Uterus (tissue), 4 donors: ENCODE results near the gene ACP6. TPM values are rescaled to one million over a fixed set of nuclear protein-coding genes. Genes with fewer than 3 reads are reported as not detected.
"Not testable (repeated sequence)": the region's sequence is repeated elsewhere in the genome, so short reads cannot be mapped to it uniquely, and the experiment has no call there.

Source experiments
- DNase-seq, 2 donors: peaks; one replicate each; pipeline ENCODE4 v3.0.0-alpha.2; 2019 to 2020
- H3K27ac ChIP-seq, 2 donors: fragments of 200-600 bp; sonication (generic); 1 replicate in 1 of 2; 2 replicates in 1 of 2; pipeline ENCODE4 v1.5.1; 2016 to 2018
- H3K27me3 ChIP-seq, 2 donors: fragments of 200-600 bp; sonication (generic); one replicate each; pipeline ENCODE4 v1.5.1; 2018 to 2019; ENCODE audit warnings: control low read depth in 1 of 2
- H3K36me3 ChIP-seq, 2 donors: fragments of 200-600 bp; sonication (generic); one replicate each; pipeline ENCODE4 v1.5.1; 2019; ENCODE audit warnings: control low read depth in 1 of 2
- H3K4me1 ChIP-seq, 2 donors: fragments of 200-600 bp; sonication (generic); one replicate each; pipeline ENCODE4 v1.5.1; 2018 to 2019; ENCODE audit warnings: control low read depth in 1 of 2
- H3K4me3 ChIP-seq, 2 donors: fragments of 200-600 bp; sonication (generic); 1 replicate in 1 of 2; 2 replicates in 1 of 2; pipeline ENCODE4 v1.5.1; 2018 to 2019; ENCODE audit warnings: mild to moderate bottlenecking in 1 of 2
- H3K9me3 ChIP-seq, 2 donors: fragments of 200-600 bp; sonication (generic); one replicate each; pipeline ENCODE4 v1.5.1; 2019; ENCODE audit warnings: control low read depth in 1 of 2
- POLR2A ChIP-seq, 2 donors: fragments of 450-650 bp; IDR thresholded peaks; one replicate each; pipeline ENCODE4 v1.6.1; 2016; ENCODE audit warnings: antibody characterized with exemption in 2 of 2, mild to moderate bottlenecking in 1 of 2, moderate library complexity in 1 of 2
- intact Hi-C: fragments of 100-400 bp; cut with DNase I; formaldehyde crosslinking; loops from one replicate; pipeline ENCODE4 v1.15.1; 2023; ENCODE audit warnings: low total_unique reads
- total RNA-seq, 4 donors: library from RNA; depleted of rRNA in 3 of 4; stranded (reverse); fragments of >200 nt in 3 of 4; gene quantifications; one replicate each; pipeline versions ENCODE4 v1.1.0 to v1.2.4, GENCODE V29; 2014 to 2023
- TF ChIP-seq, protein P1 (sequence below), 4 experiments: fragments of 200-600 bp in 2 of 4; fragments of 450-650 bp in 2 of 4; sonication (generic) in 2 of 4; IDR thresholded peaks; one replicate each; pipeline ENCODE4 v1.5.1; 2016 to 2019; ENCODE audit warnings: antibody characterized with exemption in 4 of 4, mild to moderate bottlenecking in 2 of 4, moderate library complexity in 1 of 4
- donor health status: DM: yes; HTN: yes; CAD: no.

The ACP6 gene
- total RNA-seq, 4 donors from 2014 or later, result 3.6 to 29.3 (median 9.7) TPM

DNA sequence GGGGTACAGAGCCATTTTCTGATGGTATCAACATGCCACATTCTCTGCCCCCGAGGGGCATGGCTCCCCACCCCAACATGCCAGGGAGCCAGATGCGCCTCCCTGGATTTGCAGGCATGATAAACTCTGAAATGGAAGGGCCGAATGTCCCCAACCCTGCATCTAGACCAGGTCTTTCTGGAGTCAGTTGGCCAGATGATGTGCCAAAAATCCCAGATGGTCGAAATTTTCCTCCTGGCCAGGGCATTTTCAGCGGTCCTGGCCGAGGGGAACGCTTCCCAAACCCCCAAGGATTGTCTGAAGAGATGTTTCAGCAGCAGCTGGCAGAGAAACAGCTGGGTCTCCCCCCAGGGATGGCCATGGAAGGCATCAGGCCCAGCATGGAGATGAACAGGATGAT lies 50.6 kb downstream of the ACP6 start:
- Histone ChIP-seq H3K9me3 (no peaks in the 10 kb centered on the region), H3K4me1 (peaks cover 0 to 3% of the 10 kb centered on the region in 2 donors), H3K27me3 (no peaks in the 10 kb centered on the region), H3K36me3 (no peaks in the 10 kb centered on the region), H3K27ac (peak overlapping the region in 1 of 2 donors; percentile 68), H3K4me3 (no peak overlapping the region)
- intact Hi-C loops, result no loop called here
- TF ChIP-seq, protein P1, sequence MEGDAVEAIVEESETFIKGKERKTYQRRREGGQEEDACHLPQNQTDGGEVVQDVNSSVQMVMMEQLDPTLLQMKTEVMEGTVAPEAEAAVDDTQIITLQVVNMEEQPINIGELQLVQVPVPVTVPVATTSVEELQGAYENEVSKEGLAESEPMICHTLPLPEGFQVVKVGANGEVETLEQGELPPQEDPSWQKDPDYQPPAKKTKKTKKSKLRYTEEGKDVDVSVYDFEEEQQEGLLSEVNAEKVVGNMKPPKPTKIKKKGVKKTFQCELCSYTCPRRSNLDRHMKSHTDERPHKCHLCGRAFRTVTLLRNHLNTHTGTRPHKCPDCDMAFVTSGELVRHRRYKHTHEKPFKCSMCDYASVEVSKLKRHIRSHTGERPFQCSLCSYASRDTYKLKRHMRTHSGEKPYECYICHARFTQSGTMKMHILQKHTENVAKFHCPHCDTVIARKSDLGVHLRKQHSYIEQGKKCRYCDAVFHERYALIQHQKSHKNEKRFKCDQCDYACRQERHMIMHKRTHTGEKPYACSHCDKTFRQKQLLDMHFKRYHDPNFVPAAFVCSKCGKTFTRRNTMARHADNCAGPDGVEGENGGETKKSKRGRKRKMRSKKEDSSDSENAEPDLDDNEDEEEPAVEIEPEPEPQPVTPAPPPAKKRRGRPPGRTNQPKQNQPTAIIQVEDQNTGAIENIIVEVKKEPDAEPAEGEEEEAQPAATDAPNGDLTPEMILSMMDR (IDR thresholded peaks at IDR 0.05), result no peak
- no peak for TF ChIP-seq POLR2A (IDR thresholded peaks at IDR 0.05)
- no peak for DNase-seq

DNA sequence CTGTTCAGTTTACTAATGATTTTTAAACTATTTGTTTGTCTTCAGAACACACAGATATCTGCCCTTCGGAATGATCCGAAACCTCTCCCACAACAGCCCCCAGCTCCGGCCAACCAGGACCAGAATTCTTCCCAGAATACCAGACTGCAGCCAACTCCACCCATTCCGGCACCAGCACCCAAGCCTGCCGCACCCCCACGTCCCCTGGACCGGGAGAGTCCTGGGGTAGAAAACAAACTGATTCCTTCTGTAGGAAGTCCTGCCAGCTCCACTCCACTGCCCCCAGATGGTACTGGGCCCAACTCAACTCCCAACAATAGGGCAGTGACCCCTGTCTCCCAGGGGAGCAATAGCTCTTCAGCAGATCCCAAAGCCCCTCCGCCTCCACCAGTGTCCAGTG lies 51.6 kb downstream of the ACP6 start:
- peak in 1 of 2 donors; percentile 58 for DNase-seq
- H3K9me3 ChIP-seq, result no peaks in the 10 kb centered on the region
- no peaks in the 10 kb centered on the region for H3K27me3 ChIP-seq
- peak overlapping the region; percentile 61 to 68 for H3K27ac ChIP-seq
- peaks cover 0 to 3% of the 10 kb centered on the region in 2 donors for H3K4me1 ChIP-seq
- intact Hi-C loops, result no loop called here
- no peak for TF ChIP-seq POLR2A (IDR thresholded peaks at IDR 0.05)
- TF ChIP-seq, protein P1 (IDR thresholded peaks at IDR 0.05), result no peak
- no peak overlapping the region for H3K4me3 ChIP-seq
- no peaks in the 10 kb centered on the region for H3K36me3 ChIP-seq

DNA sequence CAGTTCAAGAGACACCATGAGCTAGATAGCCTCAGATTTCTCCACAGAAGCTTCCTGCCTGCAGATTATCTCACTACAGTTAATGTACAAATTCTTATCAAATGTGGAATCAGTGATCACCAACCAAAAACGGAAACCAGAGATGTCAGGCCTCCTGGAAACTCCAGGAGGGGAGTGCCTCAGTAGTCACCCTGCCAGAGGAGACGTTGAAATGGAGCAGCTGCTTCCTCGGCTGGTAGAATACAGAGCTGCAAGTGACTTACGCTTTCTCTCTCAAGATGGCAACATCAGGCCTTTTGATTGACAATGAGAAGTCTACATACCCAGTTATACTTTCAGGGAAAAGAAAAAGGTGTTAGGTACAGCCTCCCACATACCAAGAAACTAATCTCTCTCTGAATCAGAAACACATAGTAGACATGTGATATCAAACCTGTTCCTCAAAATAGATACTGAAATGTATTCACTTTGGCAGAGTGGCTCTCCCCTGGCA lies 52.2 kb downstream of the ACP6 start:
- TF ChIP-seq, protein P1 (IDR thresholded peaks at IDR 0.05), result no peak
- no peak for TF ChIP-seq POLR2A (IDR thresholded peaks at IDR 0.05)
- peaks cover 0 to 3% of the 10 kb centered on the region in 2 donors for H3K4me1 ChIP-seq
- DNase-seq, result no peak
- H3K27me3 ChIP-seq, result no peaks in the 10 kb centered on the region
- no peak overlapping the region for H3K4me3 ChIP-seq
- intact Hi-C loops, result no loop called here
- H3K36me3 ChIP-seq, result no peaks in the 10 kb centered on the region
- peak overlapping the region; percentile 61 to 68 for H3K27ac ChIP-seq
- H3K9me3 ChIP-seq, result no peaks in the 10 kb centered on the region

DNA sequence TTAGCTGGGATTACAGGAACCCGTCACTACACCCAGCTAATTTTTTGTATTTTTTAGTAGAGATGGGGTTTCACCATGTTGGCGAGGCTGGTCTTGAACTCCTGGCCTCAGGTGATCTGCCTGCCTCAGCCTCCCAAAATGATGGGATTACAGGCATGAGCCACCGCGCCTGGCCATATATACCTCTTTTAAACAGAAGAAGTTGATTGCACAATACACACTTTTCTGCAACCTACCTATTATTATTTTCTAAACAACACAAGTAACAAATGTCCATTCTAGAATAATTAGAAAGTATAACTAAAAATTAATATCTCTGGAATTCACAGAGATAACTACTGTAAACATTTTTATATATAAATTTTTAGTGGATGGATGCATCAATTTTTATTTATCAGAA lies 55.4 kb downstream of the ACP6 start:
- H3K27me3 ChIP-seq, H3K36me3 ChIP-seq, DNase-seq, H3K27ac ChIP-seq, intact Hi-C loops, H3K9me3 ChIP-seq, H3K4me3 ChIP-seq, H3K4me1 ChIP-seq: not testable (repeated sequence)

DNA sequence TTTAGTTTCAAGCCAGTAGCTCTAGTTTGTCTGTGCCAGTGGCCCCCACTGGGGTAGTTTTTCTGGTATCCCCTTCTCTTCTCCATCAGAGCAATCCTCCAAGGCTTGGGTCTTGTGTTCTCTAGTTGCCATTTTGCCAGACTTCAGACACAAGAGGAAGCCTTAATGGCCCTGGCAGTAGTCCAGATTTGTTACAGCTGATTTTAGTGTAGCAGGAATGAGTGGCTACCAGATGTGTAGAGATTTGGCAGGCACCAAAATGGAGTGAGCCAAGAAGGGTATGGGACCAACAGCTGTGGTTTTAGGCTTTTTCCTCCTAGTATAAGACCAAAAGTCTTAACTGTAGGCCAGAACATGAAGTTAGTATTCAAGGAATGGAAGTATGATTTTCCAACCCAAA lies 56.8 kb downstream of the ACP6 start:
- peaks cover 0 to 7% of the 10 kb centered on the region in 2 donors for H3K4me1 ChIP-seq
- H3K27me3 ChIP-seq, result no peaks in the 10 kb centered on the region
- TF ChIP-seq, protein P1 (IDR thresholded peaks at IDR 0.05), result no peak
- TF ChIP-seq POLR2A (IDR thresholded peaks at IDR 0.05), result no peak
- no peak overlapping the region for H3K27ac ChIP-seq
- DNase-seq, result no peak
- no peak overlapping the region for H3K4me3 ChIP-seq
- intact Hi-C loops, result no loop called here
- no peaks in the 10 kb centered on the region for H3K9me3 ChIP-seq
- H3K36me3 ChIP-seq, result no peaks in the 10 kb centered on the region

DNA sequence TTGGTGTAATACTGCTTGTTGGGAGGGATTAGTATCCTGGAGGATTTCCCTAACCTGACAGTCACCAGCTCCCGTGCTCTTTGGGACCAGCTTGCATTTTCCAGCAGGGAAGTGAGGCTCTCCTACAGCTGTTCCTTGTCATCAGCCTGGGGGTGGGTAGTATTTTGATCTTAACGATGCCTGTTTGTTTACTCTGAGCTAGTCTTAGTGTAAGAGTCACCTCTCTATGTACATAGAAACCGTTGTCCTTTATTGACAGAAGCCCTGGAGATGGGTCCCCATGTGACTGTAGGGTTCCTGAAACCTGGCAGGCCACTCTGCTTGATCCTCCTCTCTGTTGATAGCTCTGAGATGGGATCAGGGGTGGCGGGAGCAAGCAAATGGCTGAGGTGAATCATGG lies 58.0 kb downstream of the ACP6 start:
- no peaks in the 10 kb centered on the region for H3K9me3 ChIP-seq
- no peak for DNase-seq
- TF ChIP-seq, protein P1 (IDR thresholded peaks at IDR 0.05), result no peak
- TF ChIP-seq POLR2A (IDR thresholded peaks at IDR 0.05), result no peak
- no peaks in the 10 kb centered on the region for H3K27me3 ChIP-seq
- intact Hi-C loops, result no loop called here
- H3K4me1 ChIP-seq, result peaks cover 0 to 4% of the 10 kb centered on the region in 2 donors
- no peak overlapping the region for H3K4me3 ChIP-seq
- no peaks in the 10 kb centered on the region for H3K36me3 ChIP-seq
- H3K27ac ChIP-seq, result no peak overlapping the region
